GM23248 (cell line): ENCODE data around the gene ZBTB17.

Source experiments
- EZH2 ChIP-seq: fragments of 200-600 bp; sonication (generic); IDR thresholded peaks from 2 replicates; pipeline ENCODE4 v1.6.1; 2018; ENCODE audit warnings: antibody characterized with exemption, mild to moderate bottlenecking; ENCODE audit not compliant: insufficient read depth, poor library complexity, severe bottlenecking
- EZH2phosphoT487 ChIP-seq: fragments of 200-600 bp; sonication (generic); IDR thresholded peaks from 2 replicates; pipeline ENCODE4 v1.6.1; 2018; ENCODE audit warnings: antibody characterized with exemption, moderate library complexity, mild to moderate bottlenecking, low read depth; ENCODE audit not compliant: insufficient read depth

GRCh38 chr1:15963363-15963967, 12.4 kb downstream of the ZBTB17 start:
- no peak for TF ChIP-seq EZH2phosphoT487
- TF ChIP-seq EZH2: no peak
